OCI-LY3 (cell line): ENCODE measurements around the gene ENHO.

Experiments used
- CTCF ChIP-seq: fragments of 200-600, 300-600 bp; sonication (generic); IDR thresholded peaks from 2 replicates; pipeline ENCODE4 v1.5.1; 2014; ENCODE audit warnings: antibody characterized with exemption, low read length, low read depth
- EZH2phosphoT487 ChIP-seq: fragments of 200-600 bp; shearing (Covaris generic); IDR thresholded peaks from 2 replicates; pipeline ENCODE4 v1.6.1; 2018; ENCODE audit warnings: antibody characterized with exemption, mixed run types, low read depth

GRCh38 chr9:34546102-34546833 is 23.5 kb upstream of the ENHO start:
- TF ChIP-seq EZH2phosphoT487, result no peak
- TF ChIP-seq CTCF, result no peak
